ENCODE measurements around the gene TOPORS.

Gene TOPORS

DNA sequence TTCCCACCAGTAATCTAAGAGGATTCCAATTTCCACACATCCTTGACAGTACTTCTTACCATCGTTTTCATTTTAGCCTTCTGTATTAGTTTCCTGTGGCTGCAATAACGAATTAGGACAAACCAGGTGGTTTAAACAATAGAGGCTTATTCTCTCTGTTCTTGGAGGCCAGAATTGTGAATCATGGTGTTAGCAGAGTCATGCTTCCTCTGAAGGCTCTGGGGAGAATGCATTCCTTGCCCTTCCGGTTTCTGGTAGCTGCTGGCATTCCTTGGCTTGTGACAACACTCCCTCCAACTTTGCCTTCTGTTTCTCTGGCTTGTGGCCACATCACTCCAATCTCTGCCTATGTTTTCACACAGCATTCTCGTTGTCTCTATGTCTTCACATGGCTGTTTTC, 49.9 kb downstream of the TOPORS start:
- no peak for DNase-seq (ENCODE audit: low read depth)

DNA sequence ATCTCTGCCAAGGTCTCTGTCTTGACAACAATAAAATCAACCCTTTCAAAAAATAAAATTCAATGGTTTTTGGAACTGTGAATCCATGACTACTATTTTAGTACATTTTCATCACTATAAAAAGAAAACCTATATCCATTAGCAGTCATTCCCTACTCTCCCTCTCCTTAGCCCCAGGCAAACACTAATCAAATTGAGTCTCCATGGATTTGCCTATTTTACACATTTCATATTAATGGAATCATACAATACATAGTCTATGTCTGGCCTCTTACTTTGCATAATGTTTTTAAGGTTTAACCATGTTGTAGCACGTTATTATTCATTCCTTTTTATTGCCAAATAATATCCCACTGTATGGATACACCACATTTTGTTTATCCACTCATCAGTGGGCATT, 50.5 kb downstream of the TOPORS start:
- DNase-seq (ENCODE audit: low read depth): no peak

DNA sequence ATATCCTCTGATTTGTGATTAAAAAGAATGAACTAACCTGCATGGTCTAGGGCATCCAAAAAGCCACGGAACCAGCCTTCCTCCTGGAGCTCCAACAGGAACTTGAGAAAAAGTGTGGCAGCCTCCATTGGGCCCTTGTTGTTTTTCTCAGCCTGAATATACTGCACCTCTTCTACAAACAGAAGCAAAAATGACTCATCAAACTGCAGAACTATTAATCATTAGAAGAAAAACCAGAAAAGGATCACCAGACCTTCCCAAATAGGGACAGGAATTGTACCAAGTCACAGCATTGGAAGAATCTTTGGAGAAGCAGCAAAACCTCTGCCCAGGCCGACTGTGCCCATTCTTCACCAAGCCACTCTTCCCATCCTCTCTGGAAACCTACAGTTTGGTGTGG, 51.6 kb downstream of the TOPORS start:
- no peak for DNase-seq (ENCODE audit: low read depth)

DNA sequence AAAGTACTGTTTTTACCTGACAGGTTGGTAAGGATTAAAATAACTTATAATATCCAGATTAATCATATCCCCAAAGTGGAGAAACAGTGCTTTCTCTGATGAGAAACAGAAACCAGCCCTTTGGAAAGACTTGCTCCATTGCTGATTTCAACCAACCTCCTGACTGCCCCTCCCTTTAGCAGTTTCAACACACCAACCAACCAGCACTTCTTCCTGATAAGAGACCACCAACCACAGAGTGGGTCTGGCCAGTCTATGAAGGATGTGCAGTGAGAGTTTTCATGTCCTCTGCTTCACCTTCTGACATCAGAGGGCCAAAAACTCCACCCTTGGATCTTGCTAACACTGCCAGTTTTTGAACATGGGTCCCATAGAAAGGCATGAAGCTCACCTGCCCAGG, 54.5 kb downstream of the TOPORS start:
- no peak for DNase-seq (ENCODE audit: low read depth)

DNA sequence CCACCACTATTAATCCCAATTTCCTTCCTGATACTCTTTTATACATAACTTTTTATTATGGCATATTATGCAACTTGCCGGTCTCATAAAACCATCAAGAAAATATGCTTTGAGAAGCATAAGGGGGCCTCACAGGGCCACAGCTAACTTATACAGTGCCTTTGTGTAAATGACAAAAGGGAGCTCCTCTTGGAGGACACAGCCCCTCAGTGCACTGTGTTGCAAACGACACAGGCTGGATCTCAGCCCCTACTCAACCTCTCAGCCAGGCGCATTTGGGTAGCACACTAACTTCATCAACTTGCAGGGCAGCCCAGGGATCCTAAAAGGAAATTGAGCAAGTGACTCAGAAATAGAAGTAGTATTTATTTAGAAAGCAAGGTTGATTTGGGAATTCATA, 61.8 kb downstream of the TOPORS start:
- no peak for DNase-seq (ENCODE audit: low read depth)
